HG02973 (cell line): ENCODE data around the gene UNG.
A peak's percentile ranks its signal among the peaks of the same experiment; 100 is the strongest.

Experiments
- ATAC-seq: cut with Tn5 transposase; IDR thresholded peaks from one replicate; pipeline ENCODE4 v1.9.1; 2021; ENCODE audit warnings: moderate library complexity; ENCODE audit not compliant: unreplicated experiment

The UNG gene

GRCh38 chr12:109088818-109089217 is 8.6 kb upstream of the UNG start:
- no peak for ATAC-seq

GRCh38 chr12:109089683-109090082 is 7.7 kb upstream of the UNG start:
- no peak for ATAC-seq

- no peak for ATAC-seq
Measured at GRCh38 chr12:109092497-109093021, 4.8 kb upstream of the UNG start.

- peak; percentile 61 for ATAC-seq
Measured at GRCh38 chr12:109093022-109093918, 4.1 kb upstream of the UNG start, which contains the start of gene ALKBH2. Gene ALKBH2 (minus strand): TSS chr12:109093472. CDS start chr12:109092786, 686 bp downstream.

- no peak for ATAC-seq
Measured at GRCh38 chr12:109097140-109097434, 310 bp upstream of the UNG start.

DNA sequence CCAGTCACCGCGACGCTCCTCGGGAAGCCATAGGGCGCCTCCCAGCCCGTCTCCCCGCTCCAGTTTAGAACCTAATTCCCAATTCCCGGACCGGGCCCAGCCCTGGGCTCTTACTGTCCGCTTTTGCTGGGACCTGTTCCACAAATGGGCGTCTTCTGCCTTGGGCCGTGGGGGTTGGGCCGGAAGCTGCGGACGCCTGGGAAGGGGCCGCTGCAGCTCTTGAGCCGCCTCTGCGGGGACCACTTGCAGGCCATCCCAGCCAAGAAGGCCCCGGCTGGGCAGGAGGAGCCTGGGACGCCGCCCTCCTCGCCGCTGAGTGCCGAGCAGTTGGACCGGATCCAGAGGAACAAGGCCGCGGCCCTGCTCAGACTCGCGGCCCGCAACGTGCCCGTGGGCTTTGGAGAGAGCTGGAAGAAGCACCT is 797 bp downstream of the UNG start:
- ATAC-seq = peak; percentile 18

GRCh38 chr12:109098651-109099050 is 1.3 kb downstream of the UNG start:
- ATAC-seq = no peak

GRCh38 chr12:109099431-109100020 is 2.1 kb downstream of the UNG start:
- no peak for ATAC-seq

- no peak for ATAC-seq
Measured at GRCh38 chr12:109100741-109101140, 3.3 kb downstream of the UNG start.

GRCh38 chr12:109102491-109102890 is 5.1 kb downstream of the UNG start:
- no peak for ATAC-seq

- no peak for ATAC-seq
Measured at GRCh38 chr12:109105176-109105575, 7.8 kb downstream of the UNG start.

DNA sequence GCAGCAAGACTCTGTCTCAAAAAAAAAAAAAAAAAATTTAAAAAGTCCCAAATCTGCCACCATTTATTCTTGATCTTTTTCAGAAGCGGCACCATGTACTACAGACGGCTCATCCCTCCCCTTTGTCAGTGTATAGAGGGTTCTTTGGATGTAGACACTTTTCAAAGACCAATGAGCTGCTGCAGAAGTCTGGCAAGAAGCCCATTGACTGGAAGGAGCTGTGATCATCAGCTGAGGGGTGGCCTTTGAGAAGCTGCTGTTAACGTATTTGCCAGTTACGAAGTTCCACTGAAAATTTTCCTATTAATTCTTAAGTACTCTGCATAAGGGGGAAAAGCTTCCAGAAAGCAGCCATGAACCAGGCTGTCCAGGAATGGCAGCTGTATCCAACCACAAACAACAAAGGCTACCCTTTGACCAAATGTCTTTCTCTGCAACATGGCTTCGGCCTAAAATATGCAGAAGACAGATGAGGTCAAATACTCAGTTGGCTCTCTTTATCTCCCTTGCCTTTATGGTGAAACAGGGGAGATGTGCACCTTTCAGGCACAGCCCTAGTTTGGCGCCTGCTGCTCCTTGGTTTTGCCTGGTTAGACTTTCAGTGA is 12.5 kb downstream of the UNG start:
- no peak for ATAC-seq

DNA sequence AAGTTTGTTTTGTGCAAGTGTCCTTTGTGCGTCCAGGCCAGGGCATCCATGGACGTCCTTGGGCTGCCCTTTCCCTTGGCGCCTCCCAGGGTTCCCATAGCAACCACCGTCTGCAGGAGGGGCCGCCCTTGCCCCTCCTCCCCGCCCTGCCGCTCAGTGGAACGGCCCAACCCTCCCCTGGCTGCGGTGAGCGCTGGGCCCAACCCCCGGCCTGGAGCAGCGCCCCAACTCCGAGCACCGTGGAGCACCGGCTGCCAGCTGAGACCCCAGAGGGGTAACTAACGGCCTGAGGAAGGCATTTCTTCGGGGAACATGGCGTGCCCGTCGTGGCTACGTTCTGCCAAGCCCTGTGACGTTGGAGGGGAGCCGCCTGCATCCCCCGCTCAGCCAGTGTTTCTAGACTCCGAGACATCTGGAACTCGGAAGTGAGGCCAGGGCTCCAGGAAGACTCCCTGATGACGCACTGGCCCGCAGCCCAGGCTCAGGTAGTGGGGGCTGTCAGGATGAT is 13.6 kb downstream of the UNG start:
- ATAC-seq = no peak

GRCh38 chr12:109112720-109113465 is 15.5 kb downstream of the UNG start:
- no peak for ATAC-seq

DNA sequence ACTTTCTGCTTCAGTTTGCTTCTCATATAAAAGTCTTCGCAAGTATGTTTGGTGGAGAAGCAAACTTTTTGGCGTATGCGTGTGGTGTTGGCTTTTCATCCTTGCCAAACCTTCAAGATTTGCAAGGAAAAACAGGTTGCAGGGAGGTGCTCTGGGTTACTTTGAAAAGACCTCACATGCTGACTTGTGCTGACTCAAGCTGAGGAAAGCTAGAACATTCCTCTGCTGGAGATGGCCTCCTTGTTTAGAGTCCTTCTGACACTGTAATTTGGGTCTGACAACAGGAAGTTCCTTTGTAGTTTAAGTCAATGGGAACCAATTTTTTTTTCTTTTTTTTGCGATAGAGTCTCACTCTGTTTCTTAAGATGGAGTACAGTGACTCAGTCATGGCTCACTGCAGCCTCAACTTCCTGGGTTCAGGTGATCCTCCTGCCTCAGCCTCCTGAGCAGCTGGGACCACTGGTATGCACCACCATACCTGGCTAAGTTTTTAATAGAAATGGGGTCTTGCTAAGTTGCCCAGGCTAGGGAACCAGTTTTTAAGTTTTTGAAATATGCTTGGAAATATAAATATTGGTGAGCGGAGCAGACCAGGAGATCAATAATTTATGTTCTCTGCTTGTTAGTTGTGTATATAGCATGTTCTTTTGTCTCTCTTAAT is 16.4 kb downstream of the UNG start:
- ATAC-seq = no peak

- no peak for ATAC-seq
Measured at GRCh38 chr12:109114644-109115043, 17.2 kb downstream of the UNG start.

GRCh38 chr12:109115404-109115757 is 18.0 kb downstream of the UNG start:
- no peak for ATAC-seq

DNA sequence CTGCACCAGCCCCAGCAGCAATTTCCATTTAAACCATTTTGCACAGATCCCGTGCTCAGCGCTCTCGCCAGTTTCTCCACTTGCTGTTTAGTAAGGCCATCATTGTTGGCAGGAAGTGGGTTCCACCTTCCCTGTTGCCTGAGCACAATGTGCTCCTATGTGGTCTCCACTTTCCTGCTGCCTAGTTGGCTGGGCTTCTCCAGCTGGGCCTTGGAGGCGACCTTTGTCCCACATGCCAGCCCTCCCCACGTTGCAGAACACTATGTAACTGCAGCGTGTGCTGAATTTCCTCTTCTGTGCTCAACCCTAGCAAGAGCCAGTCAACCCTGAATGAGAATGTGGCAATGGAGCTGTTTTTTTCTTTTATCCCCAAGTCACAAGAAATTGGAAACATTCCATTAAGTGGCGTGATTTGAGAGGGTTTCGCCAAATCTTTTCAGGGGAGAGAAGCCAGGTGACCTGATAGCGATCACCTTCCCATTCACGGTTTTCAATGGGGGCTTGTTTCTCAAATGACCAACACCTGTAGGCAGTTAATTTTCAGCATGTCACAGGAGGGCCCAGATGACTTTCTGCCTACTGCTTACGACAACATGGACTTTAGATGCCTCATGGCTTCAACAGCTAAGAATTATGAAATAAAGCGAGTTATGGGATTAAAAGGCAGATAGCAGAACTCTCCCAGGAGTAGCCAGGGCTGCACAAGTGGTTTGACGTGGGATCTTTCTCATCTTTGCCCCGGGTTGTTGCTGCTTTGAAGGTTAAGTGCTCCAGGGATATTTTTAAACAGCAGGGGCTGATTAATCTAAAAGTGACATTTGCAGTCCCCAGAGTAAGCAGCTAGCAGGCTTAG is 18.6 kb downstream of the UNG start, which contains the start of gene ACACB:
Gene ACACB (plus strand): TSS at position 830 of the 853 bp plus-strand sequence. CDS start 22,819 bp downstream, outside the sequence.
- no peak for ATAC-seq

DNA sequence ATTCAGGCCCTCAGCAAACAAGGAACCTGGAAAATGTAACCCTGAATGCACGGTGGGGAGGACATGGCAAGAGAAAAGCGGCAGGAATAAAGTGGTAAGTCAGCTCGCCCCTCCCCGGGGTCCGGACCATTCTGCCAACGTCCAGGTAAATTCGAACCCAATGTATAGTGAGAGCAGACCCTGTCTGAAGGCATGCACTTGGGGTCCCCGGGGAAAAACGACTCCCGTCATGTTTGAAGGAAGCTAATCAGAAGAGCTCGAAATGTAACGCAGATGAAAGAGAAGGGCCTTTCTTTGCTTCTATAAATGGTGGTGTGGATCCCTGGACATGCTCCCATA is 19.2 kb downstream of the UNG start:
- no peak for ATAC-seq

DNA sequence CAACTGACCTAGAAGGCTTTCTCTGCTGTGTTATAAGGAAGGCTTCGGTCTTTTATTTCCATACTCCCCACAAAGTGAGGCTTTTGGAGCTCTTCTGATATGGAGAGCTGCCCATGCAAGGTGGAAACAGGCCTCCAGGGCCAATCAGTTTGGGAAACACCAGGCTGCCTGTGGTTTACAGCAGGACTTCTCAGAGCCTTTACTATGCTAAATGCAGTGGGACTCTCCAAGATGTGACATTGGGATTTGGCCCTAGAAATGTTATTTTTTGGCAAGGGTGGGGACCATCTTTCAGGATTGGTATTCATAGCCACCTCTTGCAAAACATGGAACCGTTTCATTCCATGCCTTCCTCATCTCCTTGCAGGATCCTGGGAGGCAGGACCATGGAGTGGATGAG is 22.7 kb downstream of the UNG start:
- no peak for ATAC-seq
